NK-92 (cell line): ENCODE measurements around the gene PITPNC1.
"Not testable (repeated sequence)": the region's sequence is repeated elsewhere in the genome, so short reads cannot be mapped to it uniquely, and the experiment has no call there.

Experiments
- DNase-seq: peaks from one replicate; lab custom pipeline; 2025; ENCODE audit not compliant: unreplicated experiment; lab: John Stamatoyannopoulos, UW

Gene PITPNC1

GRCh38 chr17:67571478-67571877 lies 194.4 kb downstream of the PITPNC1 start:
- no peak for DNase-seq

GRCh38 chr17:67573987-67574657 lies 197.0 kb downstream of the PITPNC1 start:
- DNase-seq, result no peak

- no peak for DNase-seq
These were observed 197.7 kb downstream of the PITPNC1 start for GRCh38 chr17:67574658-67575293.

- DNase-seq, result no peak
These were observed 198.2 kb downstream of the PITPNC1 start for GRCh38 chr17:67575325-67575724.

- no peak for DNase-seq
These were observed 199.5 kb downstream of the PITPNC1 start for GRCh38 chr17:67576471-67577115.

- no peak for DNase-seq
These were observed 200.5 kb downstream of the PITPNC1 start for GRCh38 chr17:67577429-67578141.

- DNase-seq, result no peak
These were observed 201.0 kb downstream of the PITPNC1 start for GRCh38 chr17:67578142-67578457.

GRCh38 chr17:67578679-67579405 lies 201.8 kb downstream of the PITPNC1 start:
- DNase-seq, result not testable (repeated sequence)

- DNase-seq, result no peak
These were observed 205.6 kb downstream of the PITPNC1 start for GRCh38 chr17:67582673-67583081.

- DNase-seq, result no peak
These were observed 208.1 kb downstream of the PITPNC1 start for GRCh38 chr17:67585077-67585602.

GRCh38 chr17:67588326-67588725 lies 211.2 kb downstream of the PITPNC1 start:
- DNase-seq, result no peak

- DNase-seq, result no peak
These were observed 217.2 kb downstream of the PITPNC1 start for GRCh38 chr17:67594115-67594880.

GRCh38 chr17:67600408-67600807 lies 223.3 kb downstream of the PITPNC1 start:
- DNase-seq, result no peak

- no peak for DNase-seq
These were observed 224.8 kb downstream of the PITPNC1 start for GRCh38 chr17:67601897-67602296.

- no peak for DNase-seq
These were observed 225.4 kb downstream of the PITPNC1 start for GRCh38 chr17:67602444-67602843.

- DNase-seq, result no peak
These were observed 225.9 kb downstream of the PITPNC1 start for GRCh38 chr17:67602974-67603373.

GRCh38 chr17:67605256-67605912 lies 228.3 kb downstream of the PITPNC1 start:
- DNase-seq, result no peak

- DNase-seq, result no peak
These were observed 229.4 kb downstream of the PITPNC1 start for GRCh38 chr17:67606471-67606870.

- DNase-seq, result no peak
These were observed 230.0 kb downstream of the PITPNC1 start for GRCh38 chr17:67606896-67607604.
